BJ (cell line): ENCODE data around the gene CLPTM1. TPM values are rescaled to one million over a fixed set of nuclear protein-coding genes. Genes with fewer than 3 reads are reported as not detected.

Experiments used
- CTCF ChIA-PET: fragments of 350-600 bp; formaldehyde crosslinking; extraction: SDS; loops from one replicate; lab custom pipeline; 2021; ENCODE audit warnings: antibody characterized with exemption, inconsistent platforms; lab: Yijun Ruan, JAX
- POLR2A ChIA-PET: fragments of 300-600 bp; sonication (Branson Sonifier 250); formaldehyde crosslinking; extraction: SDS; loops from one replicate; lab custom pipeline; 2021; ENCODE audit warnings: antibody characterized with exemption; lab: Charles Lee
- DNase-seq: peaks from one replicate; pipeline ENCODE4 v3.0.0-alpha.2; 2011; ENCODE audit warnings: low read depth
- H3K27me3 ChIP-seq: 2 replicates; pipeline ENCODE4 v1.6.0; 2011; ENCODE audit warnings: low read length; ENCODE audit not compliant: control insufficient read depth, insufficient read depth
- H3K36me3 ChIP-seq: 2 replicates; pipeline ENCODE4 v1.5.1; 2011; ENCODE audit warnings: low read length; ENCODE audit not compliant: control insufficient read depth, insufficient read depth
- H3K4me3 ChIP-seq: 2 replicates; pipeline ENCODE4 v1.5.1; 2011; ENCODE audit warnings: low read depth, mild to moderate bottlenecking, control low read depth, low read length
- polyA plus RNA-seq: library from polyadenylated mRNA; depleted of rRNA; stranded (reverse); fragments of >200 nt; gene quantifications from 2 replicates; pipeline ENCODE4 v1.2.3, GENCODE V29; 2011
- TF ChIP-seq, protein P1 (sequence below): IDR thresholded peaks from 2 replicates; pipeline ENCODE4 v1.5.1; 2011; ENCODE audit warnings: low read depth, mild to moderate bottlenecking, control low read depth, inconsistent platforms, low read length, moderate library complexity; ENCODE audit not compliant: insufficient read depth

CLPTM1 gene
- polyA plus RNA-seq, 1 experiment, result 127 TPM

DNA sequence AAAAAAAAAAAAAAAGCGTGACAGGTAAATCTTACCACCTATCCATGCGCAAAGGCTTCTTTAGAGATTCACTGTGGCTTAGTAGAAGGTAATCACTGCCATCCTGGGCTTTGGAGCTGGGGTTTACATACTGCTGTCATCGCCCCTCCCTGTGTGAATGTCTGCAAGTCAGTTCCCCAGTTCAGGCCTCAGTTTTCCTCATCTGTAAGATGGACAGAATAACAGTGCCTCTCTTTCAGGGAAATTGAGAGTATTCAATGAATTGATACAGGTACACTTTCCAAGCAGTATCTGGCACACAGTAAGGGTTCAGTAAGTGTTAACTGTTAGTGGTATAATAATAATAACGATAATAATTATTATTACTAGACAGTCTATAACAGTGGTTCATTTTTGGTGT is 48.3 kb downstream of the CLPTM1 start:
- Histone ChIP-seq H3K27me3 (no peaks in the 10 kb centered on the region), H3K4me3 (no peak overlapping the region), H3K36me3 (peaks cover 3% of the 10 kb centered on the region)
- no peak for DNase-seq
- CTCF ChIA-PET, result no interaction called here
- TF ChIP-seq, protein P1, sequence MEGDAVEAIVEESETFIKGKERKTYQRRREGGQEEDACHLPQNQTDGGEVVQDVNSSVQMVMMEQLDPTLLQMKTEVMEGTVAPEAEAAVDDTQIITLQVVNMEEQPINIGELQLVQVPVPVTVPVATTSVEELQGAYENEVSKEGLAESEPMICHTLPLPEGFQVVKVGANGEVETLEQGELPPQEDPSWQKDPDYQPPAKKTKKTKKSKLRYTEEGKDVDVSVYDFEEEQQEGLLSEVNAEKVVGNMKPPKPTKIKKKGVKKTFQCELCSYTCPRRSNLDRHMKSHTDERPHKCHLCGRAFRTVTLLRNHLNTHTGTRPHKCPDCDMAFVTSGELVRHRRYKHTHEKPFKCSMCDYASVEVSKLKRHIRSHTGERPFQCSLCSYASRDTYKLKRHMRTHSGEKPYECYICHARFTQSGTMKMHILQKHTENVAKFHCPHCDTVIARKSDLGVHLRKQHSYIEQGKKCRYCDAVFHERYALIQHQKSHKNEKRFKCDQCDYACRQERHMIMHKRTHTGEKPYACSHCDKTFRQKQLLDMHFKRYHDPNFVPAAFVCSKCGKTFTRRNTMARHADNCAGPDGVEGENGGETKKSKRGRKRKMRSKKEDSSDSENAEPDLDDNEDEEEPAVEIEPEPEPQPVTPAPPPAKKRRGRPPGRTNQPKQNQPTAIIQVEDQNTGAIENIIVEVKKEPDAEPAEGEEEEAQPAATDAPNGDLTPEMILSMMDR, result no peak
- POLR2A ChIA-PET, result no interaction called here

DNA sequence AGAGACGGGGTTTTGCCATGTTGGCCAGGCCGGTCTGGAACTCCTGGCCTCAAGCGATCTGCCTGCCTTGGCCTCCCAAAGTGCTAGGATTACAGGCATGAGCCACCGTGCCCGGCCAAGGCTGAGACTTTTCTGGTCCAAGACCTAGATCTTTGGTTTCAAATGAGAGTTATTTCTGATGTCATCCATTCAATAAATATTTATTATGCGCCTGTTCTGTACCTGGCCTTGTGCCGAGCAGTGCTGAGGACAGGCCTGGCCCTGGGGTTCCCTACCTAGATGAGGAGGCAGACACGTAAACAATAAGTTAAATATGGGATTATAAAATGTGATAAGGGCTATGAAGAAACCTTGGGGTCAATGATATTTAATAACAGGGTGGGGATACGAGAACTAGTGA is 50.6 kb downstream of the CLPTM1 start:
- TF ChIP-seq, protein P1, result no peak
- no peak overlapping the region for H3K4me3 ChIP-seq
- H3K27me3 ChIP-seq, result no peaks in the 10 kb centered on the region
- ChIA-PET POLR2A (no interaction called here), CTCF (no interaction called here)
- no peak for DNase-seq
- H3K36me3 ChIP-seq, result peaks cover 3% of the 10 kb centered on the region

DNA sequence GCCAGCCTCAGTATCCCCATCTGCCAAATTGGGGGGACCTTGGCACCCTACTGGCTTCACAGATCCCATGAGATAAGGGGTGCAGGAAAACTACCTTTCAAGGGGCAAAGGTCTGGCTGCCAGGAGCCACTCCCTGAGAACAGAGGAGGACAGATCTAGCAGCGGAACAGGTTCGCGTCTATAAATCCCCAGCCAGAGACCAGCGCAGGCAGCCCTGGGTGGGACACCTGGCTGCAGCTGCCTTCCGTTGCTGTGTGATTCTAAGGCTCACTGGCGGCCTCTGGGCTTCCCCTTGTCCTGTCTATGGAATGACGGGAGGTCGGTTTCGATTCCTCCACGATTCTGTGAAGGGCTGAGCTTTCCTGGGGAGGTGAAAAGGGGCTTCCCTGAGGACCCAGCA is 53.4 kb downstream of the CLPTM1 start:
- ChIA-PET POLR2A (no interaction called here), CTCF (no interaction called here)
- TF ChIP-seq, protein P1, result no peak
- H3K4me3 ChIP-seq, result no peak overlapping the region
- peaks cover 3% of the 10 kb centered on the region for H3K36me3 ChIP-seq
- no peak for DNase-seq
- H3K27me3 ChIP-seq, result no peaks in the 10 kb centered on the region

DNA sequence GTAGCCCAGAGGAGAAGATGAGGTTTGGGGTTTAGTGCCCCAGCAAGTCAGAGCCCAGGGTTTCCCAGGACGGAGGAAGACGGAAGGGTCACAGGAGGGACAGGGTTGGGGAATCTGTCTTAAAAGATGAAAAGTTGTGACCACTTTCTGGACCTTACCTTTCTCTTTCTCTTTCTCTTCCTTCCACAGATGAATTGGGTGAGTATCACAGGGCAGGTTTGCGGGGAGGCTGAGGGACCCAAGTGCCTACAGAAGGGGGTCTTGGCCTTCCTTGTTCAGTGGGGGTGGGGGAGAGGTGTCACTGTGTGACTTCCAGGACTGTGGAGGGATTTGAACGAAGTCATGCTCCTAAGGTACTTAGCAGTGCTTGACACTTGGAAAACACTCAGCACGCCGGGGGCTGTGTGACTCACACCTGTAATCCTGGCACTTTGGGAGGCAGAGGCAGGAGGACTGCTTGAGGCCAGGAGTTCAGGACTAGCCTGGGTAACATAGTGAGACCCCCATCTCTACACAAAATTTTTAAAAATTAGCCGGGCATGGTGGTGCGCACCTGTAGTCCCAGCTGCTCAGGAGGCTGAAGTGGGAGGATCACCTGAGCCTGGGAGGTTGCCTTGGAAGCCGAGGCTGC is 54.6 kb downstream of the CLPTM1 start:
- POLR2A ChIA-PET, result no interaction called here
- CTCF ChIA-PET, result no interaction called here
- Histone ChIP-seq H3K4me3 (no peak overlapping the region), H3K27me3 (no peaks in the 10 kb centered on the region), H3K36me3 (peaks cover 3% of the 10 kb centered on the region)
- TF ChIP-seq, protein P1, result no peak
- no peak for DNase-seq

DNA sequence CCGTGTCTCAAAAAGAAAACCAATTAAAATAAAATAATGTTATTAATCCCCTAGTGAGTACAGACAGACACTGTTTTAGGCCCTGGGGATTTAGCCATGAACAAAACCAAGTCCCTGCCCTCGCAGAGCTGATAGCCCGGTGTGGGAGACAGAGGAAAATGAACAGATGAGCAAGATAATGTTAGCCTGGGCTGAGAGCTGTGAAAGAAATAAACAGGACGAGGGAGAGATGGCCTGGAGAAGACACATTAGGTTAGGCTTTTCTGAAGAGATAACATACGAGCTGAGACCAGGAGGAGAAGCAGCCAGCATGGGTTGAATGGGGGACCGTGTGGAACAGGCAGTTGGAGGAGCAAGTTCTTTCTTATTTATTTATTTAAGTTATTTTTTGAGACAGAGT is 55.1 kb downstream of the CLPTM1 start:
- no peak overlapping the region for H3K4me3 ChIP-seq
- CTCF ChIA-PET, result interaction anchor here (0.7 kb wide), 1 partner anchor 243 kb away, joined by 3 read pairs; no protein-coding TSS in a partner anchor
- POLR2A ChIA-PET, result no interaction called here
- no peak for DNase-seq
- peaks cover 2% of the 10 kb centered on the region for H3K36me3 ChIP-seq
- TF ChIP-seq, protein P1, result no peak
- no peaks in the 10 kb centered on the region for H3K27me3 ChIP-seq
